NCI-H1930 (cell line): ENCODE results near the gene AK2.

Source experiments
- DNase-seq, 2 experiments: peaks; one replicate each; lab custom pipeline; 2025; lab: John Stamatoyannopoulos, UW

Gene AK2

DNA sequence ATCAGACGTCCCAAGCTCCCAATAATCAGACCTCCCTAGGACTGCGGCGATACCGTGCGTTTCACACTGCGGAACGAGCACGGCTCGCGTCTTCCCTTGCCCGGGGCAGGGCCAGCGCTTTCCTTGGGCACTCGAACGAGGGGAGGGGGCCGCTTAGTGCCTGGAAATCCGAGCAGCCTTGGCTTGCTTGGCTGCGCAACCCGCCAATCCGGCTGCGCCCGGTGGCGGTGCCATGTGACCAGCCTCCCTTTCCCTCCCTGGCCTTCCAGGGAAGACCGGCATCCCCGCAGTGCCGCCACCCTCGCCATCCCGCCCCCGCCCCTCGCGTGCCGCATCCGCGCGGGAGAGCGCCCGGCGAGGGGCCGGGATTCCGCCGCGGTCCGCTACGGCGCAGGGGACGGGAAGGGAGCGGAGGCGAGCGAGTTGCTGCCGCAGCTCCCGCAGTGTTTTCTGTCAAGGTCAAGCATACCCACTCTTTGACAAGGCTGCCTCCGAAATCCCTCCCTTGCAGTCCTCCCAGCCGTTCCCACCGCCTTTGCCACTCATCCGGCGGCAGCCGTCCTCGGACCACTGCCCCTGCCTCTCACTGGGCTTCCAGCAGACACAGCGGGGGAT lies 63.8 kb downstream of the AK2 start:
- peak; percentile 60 to 78 for DNase-seq

GRCh38 chr1:32971576-32971975 lies 65.1 kb downstream of the AK2 start:
- DNase-seq: no peak

DNA sequence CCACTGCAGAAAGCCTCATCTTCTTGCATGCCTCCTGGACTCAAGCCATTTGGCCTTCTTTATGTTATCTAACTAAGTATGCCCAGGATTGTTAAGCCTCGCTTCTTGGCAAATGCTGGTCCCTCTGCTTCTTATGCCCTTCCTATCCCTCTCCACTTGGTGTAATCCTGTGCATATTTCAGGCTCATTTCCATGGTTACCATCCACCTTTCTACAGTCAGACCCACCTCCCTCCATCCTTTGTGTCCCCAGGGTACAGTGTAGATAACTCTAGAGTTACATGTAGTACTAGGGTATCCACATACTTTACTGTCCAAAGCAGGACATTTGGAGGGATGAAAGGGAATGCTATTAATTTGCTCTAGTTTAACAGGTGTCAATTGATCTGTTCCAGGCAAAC lies 65.5 kb downstream of the AK2 start:
- no peak for DNase-seq

GRCh38 chr1:32969566-32969965 lies 67.1 kb downstream of the AK2 start:
- no peak for DNase-seq

DNA sequence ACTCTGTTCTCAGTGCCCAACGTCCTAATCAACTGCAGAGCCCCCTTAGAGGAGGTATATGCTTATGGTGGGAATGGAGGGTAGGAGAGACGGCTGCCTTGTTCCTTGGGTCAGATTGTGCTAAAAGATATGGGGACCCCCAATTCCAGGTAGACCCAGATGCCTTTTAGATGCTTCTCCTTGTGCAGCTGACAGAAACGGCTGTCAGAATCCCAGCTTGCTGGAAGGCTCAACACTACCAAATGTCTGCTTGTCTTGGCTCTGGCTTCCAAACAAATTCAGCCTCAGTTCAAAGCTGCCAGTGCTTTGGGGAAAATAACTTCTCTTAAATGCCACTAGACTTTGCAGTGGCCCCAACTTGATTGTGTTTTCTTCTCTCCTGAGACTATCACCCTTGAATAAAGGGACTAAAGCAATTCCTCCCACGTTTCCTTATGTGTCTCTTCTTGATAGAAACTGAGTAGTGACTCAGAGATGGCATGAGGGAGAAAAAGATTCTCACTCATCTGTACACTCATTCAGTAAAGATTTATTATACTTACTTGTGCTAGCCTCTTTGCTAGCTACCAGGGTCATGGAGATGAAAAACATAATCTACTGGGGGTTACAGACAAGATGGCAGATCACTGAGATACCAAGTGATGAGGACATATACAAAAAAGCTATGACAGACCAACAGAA lies 68.7 kb downstream of the AK2 start:
- DNase-seq: no peak

- DNase-seq: no peak
These were observed 69.8 kb downstream of the AK2 start for GRCh38 chr1:32966900-32967299.

GRCh38 chr1:32965251-32965747 lies 71.4 kb downstream of the AK2 start:
- DNase-seq: no peak

- peak; percentile 92 to 94 for DNase-seq
These were observed 72.0 kb downstream of the AK2 start, which contains the start of gene RNF19B for GRCh38 chr1:32964461-32965250. RNF19B (minus strand) TSS chr1:32964809; CDS start chr1:32964685, 124 bp downstream.

GRCh38 chr1:32963746-32964460 lies 72.8 kb downstream of the AK2 start:
- DNase-seq: no peak

DNA sequence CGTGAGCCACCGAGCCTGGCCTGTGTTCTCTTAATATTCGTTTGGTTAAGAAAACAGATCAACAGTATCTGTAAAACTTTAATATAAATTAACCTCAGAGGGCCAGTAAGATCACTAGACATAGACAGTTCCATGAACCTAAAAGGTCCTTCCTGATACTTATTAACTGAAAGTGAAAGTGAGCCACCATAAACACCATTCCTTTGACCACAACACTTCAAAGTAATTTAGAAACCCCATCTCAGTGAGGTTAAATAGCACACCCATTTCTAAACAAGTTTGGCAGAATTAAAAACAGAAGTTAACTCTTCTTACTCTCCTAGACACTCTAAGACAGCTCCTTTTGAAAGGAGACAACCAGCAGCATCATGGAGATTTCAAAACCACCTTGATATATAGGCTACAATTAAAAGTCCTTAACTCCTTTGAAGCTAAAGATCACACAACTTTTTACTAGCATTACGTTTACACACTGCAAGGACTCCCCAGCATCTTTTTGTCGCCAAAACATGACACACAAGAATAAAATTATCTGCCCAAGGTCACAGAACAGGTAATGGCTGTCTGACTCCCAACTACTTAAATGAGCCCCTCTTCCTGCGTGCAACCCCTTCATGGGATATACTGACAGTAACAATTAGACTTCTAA lies 74.3 kb downstream of the AK2 start:
- DNase-seq: no peak

- DNase-seq: no peak
These were observed 75.8 kb downstream of the AK2 start for GRCh38 chr1:32960819-32961355.

GRCh38 chr1:32960342-32960741 lies 76.3 kb downstream of the AK2 start:
- no peak for DNase-seq

DNA sequence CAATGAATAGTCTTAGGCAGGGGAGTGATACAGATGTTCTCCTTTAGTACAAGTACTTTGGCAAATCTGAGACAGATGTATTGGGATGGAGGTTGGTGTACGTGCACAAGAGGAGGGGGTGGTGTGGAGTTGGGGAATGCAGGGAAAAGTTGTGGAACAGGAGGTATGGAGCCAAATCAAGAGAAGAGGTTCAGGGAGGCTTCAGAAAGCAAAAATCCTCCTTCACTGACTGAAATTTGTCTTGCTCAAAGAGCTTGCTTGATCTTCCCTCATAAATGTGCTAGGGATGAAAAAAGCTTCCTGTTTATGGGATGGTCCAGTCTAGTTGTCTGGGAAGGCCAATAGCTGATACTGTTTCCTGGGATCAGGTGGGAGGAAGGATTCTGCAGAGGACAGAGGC lies 77.9 kb downstream of the AK2 start:
- DNase-seq: no peak
